K562 (cell line): ENCODE results near the gene HEXIM2. TPM values are rescaled to one million over a fixed set of nuclear protein-coding genes. Genes with fewer than 3 reads are reported as not detected.

Experiments used
- AFF1 ChIP-seq, 2 experiments: fragments of 450-650 bp; IDR thresholded peaks; 2 replicates each; pipeline ENCODE4 v1.6.1; 2018; ENCODE audit warnings: mild to moderate bottlenecking in 2 of 2, low read depth in 1 of 2; ENCODE audit not compliant: partially characterized antibody in 2 of 2
- ATF6 ChIP-seq: sonication (generic); formaldehyde crosslinking; IDR thresholded peaks from 2 replicates; pipeline ENCODE4 v1.4.0; 2020; ENCODE audit warnings: mild to moderate bottlenecking, missing genetic modification reagents
- ETS1 ChIP-seq: conservative IDR thresholded peaks from 2 replicates; pipeline ENCODE4 v1.6.1; 2011; ENCODE audit warnings: low read depth, mild to moderate bottlenecking, low read length; ENCODE audit not compliant: control insufficient read depth
- ETV6 ChIP-seq, 3 experiments: fragments of 150-350 bp in 1 of 3; sonication (generic) in 1 of 3; formaldehyde crosslinking in 1 of 3; IDR thresholded peaks; 2 replicates each; pipeline versions ENCODE4 v1.6.1 to v1.8.0; 2014 to 2022; ENCODE audit warnings: borderline replicate concordance in 2 of 3, low read depth in 2 of 3, antibody characterized with exemption in 1 of 3, low read length in 1 of 3, mild to moderate bottlenecking in 1 of 3, missing genetic modification reagents in 1 of 3
- GABPB2 ChIP-seq: fragments of 250-450 bp; sonication (Bioruptor Pico); conservative IDR thresholded peaks from 2 replicates; pipeline ENCODE4 v1.5.1; 2021; ENCODE audit warnings: mild to moderate bottlenecking
- HMGN3 ChIP-seq: IDR thresholded peaks from 2 replicates; pipeline ENCODE4 v1.6.1; 2011; ENCODE audit warnings: borderline replicate concordance, low read depth, mild to moderate bottlenecking, mixed read lengths, low read length; ENCODE audit not compliant: insufficient read length; ENCODE audit errors: extremely low read depth
- MYNN ChIP-seq, 2 experiments: sonication (generic); formaldehyde crosslinking in 1 of 2; IDR thresholded peaks; 2 replicates each; pipeline versions ENCODE4 v1.5.0 to v1.6.1; 2016 to 2020; ENCODE audit warnings: antibody characterized with exemption in 1 of 2, missing genetic modification reagents in 1 of 2
- NCOA1 ChIP-seq: fragments of 450-650 bp; IDR thresholded peaks from 2 replicates; pipeline ENCODE4 v1.6.1; 2016; ENCODE audit warnings: low read depth
- NFE2L1 ChIP-seq: fragments of 450-650 bp; IDR thresholded peaks from 2 replicates; pipeline ENCODE4 v1.6.1; 2016; ENCODE audit warnings: missing genetic modification characterization, low read depth, mild to moderate bottlenecking, missing compliant biosample characterization, moderate library complexity, borderline replicate concordance
- RBFOX2 ChIP-seq: fragments of 200-400 bp; formaldehyde crosslinking; IDR thresholded peaks from 2 replicates; pipeline ENCODE4 v1.6.1; 2017; ENCODE audit warnings: low read depth, mild to moderate bottlenecking, low read length, moderate library complexity
- RBM34 ChIP-seq: fragments of 200-400 bp; formaldehyde crosslinking; IDR thresholded peaks from 2 replicates; pipeline ENCODE4 v1.6.1; 2018; ENCODE audit warnings: low read length, borderline replicate concordance; ENCODE audit not compliant: insufficient read depth
- SMARCB1 ChIP-seq: IDR thresholded peaks from 2 replicates; pipeline ENCODE4 v1.6.1; 2011; ENCODE audit warnings: improper control_type of control experiment, low read depth; ENCODE audit not compliant: insufficient read length
- ZMIZ1 ChIP-seq, 2 experiments: fragments of 150-350 bp in 1 of 2; IDR thresholded peaks; 2 replicates each; pipeline ENCODE4 v1.6.1; 2012 to 2016; ENCODE audit warnings: low read depth in 2 of 2, low read length in 2 of 2, mild to moderate bottlenecking in 1 of 2, moderate library complexity in 1 of 2
- polyA plus RNA-seq, 8 experiments: library from polyadenylated mRNA; depleted of rRNA in 4 of 8; stranded (reverse) in 5 of 8; unstranded in 3 of 8; fragments of >200 nt; fragmentation: Nextera tagmentation in 2 of 8; fragmentation: Illumina TruSeq in 1 of 8; extraction: Ambion mirVana in 2 of 8; extraction: Trizol in 1 of 8; gene quantifications; 2 replicates each; pipeline versions ENCODE4 v1.2.1 to v1.2.3, GENCODE V29; 2011 to 2014; ENCODE audit warnings: inconsistent platforms in 1 of 8, missing spikeins in 1 of 8
- total RNA-seq, 7 experiments: library from RNA; depleted of rRNA in 6 of 7; stranded (reverse); fragments of >200 nt in 6 of 7; fragmentation: Illumina TruSeq in 2 of 7; extraction: Trizol in 2 of 7; gene quantifications; 2 replicates each; pipeline versions ENCODE4 v1.2.1 to v1.2.3, GENCODE V29; 2011 to 2021; ENCODE audit warnings: low replicate concordance in 1 of 7

The HEXIM2 gene
- total and polyA plus RNA-seq, 9 of the 15 experiments (the other 6 are each of a cell fraction or from before 2014, with no cell fraction given) = 0.69 to 3.4 (median 1.1) TPM; not detected in 2

- TF ChIP-seq ATF6 (CRISPR knock-in tag) (no peak), NCOA1 (no peak), ETV6 (IDR thresholded peaks at IDR 0.05; ENCODE audit: borderline replicate concordance in 1 of 2, low read depth in 2 of 2, low read length in 1 of 2) (no peak), ETV6 (CRISPR knock-in tag; IDR thresholded peaks at IDR 0.05; ENCODE audit: borderline replicate concordance) (no peak), RBFOX2 (peak; percentile 72), ZMIZ1 (IDR thresholded peaks at IDR 0.05; ENCODE audit: low read depth in 2 of 2, low read length in 2 of 2) (no peak), AFF1 (IDR thresholded peaks at IDR 0.05; ENCODE audit: low read depth in 1 of 2, partially characterized antibody in 2 of 2) (no peak), RBM34 (no peak), MYNN (IDR thresholded peaks at IDR 0.05) (no peak), MYNN (CRISPR knock-in tag; IDR thresholded peaks at IDR 0.05) (no peak), HMGN3 (peak; percentile 30), GABPB2 (CRISPR knock-in tag) (no peak), NFE2L1 (tag) (no peak), ETS1 (no peak), SMARCB1 (no peak)
Measured at GRCh38 chr17:45132572-45133463, 28.9 kb upstream of the HEXIM2 start (continued).
